HUES48 (cell line): ENCODE data around the gene TECPR2.

Experiments
- H3K27ac ChIP-seq: one replicate; pipeline ENCODE4 v1.7.0; 2013; ENCODE audit warnings: low read depth, low read length, inconsistent platforms
- H3K27me3 ChIP-seq: 2 replicates; pipeline ENCODE4 v1.6.1; 2013; ENCODE audit warnings: mild to moderate bottlenecking, low read length; ENCODE audit not compliant: control insufficient read depth, insufficient read depth
- H3K36me3 ChIP-seq: 2 replicates; pipeline ENCODE4 v1.6.1; 2013; ENCODE audit warnings: low read length; ENCODE audit not compliant: control insufficient read depth, insufficient read depth
- H3K4me1 ChIP-seq: 2 replicates; pipeline ENCODE4 v1.6.1; 2013; ENCODE audit warnings: mild to moderate bottlenecking, low read length; ENCODE audit not compliant: control insufficient read depth, insufficient read depth
- H3K4me3 ChIP-seq: 2 replicates; pipeline ENCODE4 v1.5.1; 2013; ENCODE audit warnings: mild to moderate bottlenecking, low read depth, low read length
- H3K9ac ChIP-seq: 2 replicates; pipeline ENCODE4 v1.6.1; 2013; ENCODE audit warnings: mild to moderate bottlenecking, low read depth, low read length, moderate library complexity
- H3K9me3 ChIP-seq: 2 replicates; pipeline ENCODE4 v1.6.1; 2013; ENCODE audit warnings: low read length; ENCODE audit not compliant: control insufficient read depth, insufficient read depth

The TECPR2 gene

DNA sequence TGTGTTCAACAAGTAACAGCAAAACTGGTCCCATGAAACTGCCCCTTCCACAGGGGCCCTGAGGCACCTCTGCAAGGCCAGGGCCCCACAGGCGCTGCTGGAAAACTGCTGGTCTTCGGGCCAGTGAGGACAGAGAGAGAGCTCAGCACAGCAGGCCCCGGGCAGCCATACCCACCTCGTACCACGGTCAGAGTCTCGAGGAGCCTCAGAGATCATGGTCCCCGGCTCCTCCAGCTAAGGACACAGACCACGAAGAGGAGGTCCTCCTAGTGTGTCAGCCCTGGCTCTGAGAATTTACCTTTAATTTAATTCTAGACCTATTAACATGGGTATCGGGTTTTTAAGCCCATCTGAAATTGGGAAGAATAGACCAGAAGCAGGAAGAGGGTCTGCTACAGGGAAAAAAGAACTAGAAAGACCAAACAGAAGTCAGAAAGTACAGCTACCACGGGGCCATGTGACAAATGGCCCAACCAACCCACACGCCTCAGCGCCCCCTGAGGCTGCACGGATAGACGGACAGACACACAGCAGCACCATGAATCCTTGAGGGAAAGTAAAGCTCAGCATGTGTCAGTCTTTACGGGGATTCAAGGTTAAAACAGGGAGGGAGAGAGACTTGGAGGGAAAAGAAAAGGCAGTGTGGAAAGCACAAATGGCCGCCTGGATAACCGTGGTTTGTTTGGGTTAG lies 123.9 kb downstream of the TECPR2 start:
- no peak overlapping the region for H3K27ac ChIP-seq
- H3K4me3 ChIP-seq: no peak overlapping the region
- no peaks in the 10 kb centered on the region for H3K36me3 ChIP-seq
- no peaks in the 10 kb centered on the region for H3K4me1 ChIP-seq
- no peaks in the 10 kb centered on the region for H3K27me3 ChIP-seq
- no peaks in the 10 kb centered on the region for H3K9me3 ChIP-seq
- no peak overlapping the region for H3K9ac ChIP-seq

DNA sequence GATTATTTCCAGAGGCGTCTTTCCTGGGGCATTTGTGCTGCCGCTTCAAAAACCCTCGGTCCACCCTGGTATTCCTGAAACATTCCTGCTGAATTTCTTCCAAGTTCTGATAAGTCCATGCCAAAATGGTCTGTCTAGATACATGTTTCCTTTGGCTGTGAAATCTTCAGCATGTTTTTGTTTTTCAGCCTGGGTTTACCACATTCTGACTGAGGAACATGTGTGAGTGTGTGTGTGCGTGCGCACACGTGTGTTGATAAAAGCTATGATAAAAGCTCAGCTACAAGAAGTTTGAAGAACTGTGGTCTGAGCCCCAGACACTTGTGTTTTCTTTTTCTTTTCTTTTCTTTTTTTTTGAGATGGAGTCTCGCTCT lies 124.5 kb downstream of the TECPR2 start:
- Histone ChIP-seq H3K36me3 (no peaks in the 10 kb centered on the region), H3K4me1 (no peaks in the 10 kb centered on the region), H3K9me3 (no peaks in the 10 kb centered on the region), H3K4me3 (no peak overlapping the region), H3K27me3 (no peaks in the 10 kb centered on the region), H3K27ac (no peak overlapping the region), H3K9ac (no peak overlapping the region)

DNA sequence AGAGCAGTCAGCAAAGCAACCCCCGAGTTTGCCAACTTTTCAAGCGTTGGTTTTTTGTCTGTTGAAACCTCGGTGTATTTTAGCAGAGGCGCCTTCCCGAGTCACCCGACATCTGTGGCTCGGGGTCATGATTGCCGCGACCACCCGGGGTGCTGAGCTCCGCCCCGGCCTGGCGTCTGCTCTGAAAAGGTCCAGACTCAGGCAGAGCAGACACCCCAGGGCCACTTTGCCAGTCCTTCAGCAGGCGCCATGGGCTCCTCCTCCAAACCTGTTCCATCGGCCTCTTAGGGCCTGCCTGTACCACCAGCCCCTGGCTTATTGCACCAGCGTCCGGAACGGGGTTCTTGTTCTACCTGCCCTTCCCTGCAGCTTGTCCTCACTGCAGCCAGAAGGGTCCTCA lies 127.7 kb downstream of the TECPR2 start:
- H3K27me3 ChIP-seq: no peaks in the 10 kb centered on the region
- H3K9ac ChIP-seq: no peak overlapping the region
- no peaks in the 10 kb centered on the region for H3K36me3 ChIP-seq
- H3K9me3 ChIP-seq: no peaks in the 10 kb centered on the region
- H3K4me1 ChIP-seq: no peaks in the 10 kb centered on the region
- H3K4me3 ChIP-seq: no peak overlapping the region
- no peak overlapping the region for H3K27ac ChIP-seq

DNA sequence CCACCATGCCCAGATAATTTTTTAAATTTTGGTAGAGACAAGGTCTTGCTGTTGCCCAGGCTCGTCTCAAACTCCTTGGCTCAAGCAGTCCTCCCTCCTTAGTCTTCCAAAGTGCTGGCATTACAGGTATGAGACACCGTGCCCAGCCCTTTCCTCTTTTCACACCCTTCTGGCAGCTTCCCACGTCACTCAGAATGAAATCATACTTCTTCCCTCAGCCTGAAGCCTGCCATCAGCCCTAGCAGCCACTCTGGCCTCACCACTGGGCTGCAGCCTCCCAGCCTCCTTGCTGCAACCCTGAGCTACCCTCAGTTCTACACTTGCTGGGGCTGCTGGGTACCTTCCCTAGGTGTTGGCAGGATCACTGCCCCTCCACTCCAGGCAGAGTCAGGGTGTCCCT lies 128.6 kb downstream of the TECPR2 start:
- Histone ChIP-seq H3K4me1 (no peaks in the 10 kb centered on the region), H3K9me3 (no peaks in the 10 kb centered on the region), H3K36me3 (no peaks in the 10 kb centered on the region), H3K9ac (no peak overlapping the region), H3K27ac (no peak overlapping the region), H3K4me3 (no peak overlapping the region), H3K27me3 (no peaks in the 10 kb centered on the region)

DNA sequence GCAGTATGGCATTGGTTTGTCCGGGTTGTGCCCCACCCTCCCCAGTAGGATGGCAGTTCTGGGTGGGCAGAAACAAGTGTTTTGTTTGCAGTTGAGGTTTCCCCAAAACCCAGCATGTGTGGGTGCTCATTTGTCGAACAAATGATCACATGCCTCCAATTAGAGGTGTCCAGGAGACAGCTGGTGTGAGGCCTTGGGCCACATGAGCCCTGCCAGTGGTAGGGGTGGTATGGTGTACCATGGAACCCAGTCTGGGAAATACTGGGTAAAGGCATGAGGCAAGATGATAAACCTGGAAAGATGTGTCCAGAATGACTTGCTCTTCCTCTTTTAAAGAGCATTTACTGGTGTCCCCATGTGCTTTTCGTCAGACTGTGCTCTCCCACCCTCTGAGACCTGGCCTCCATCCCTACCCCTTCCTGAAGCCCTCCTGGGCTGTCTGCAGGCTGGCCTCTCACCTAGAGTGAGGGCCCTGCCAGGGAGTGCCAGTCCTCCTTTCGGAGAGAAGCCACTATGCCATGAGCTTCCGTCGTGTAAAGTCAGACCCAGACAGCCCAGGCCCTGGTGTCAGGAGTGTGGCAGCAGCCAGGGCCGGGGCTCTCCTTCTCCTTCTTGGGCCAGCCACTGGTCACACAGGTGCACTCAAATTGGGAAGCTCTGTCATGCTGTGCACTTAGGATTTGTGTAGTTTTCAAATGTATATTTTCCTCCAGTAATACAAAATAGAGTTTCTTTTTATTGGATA lies 129.2 kb downstream of the TECPR2 start:
- H3K36me3 ChIP-seq: no peaks in the 10 kb centered on the region
- no peak overlapping the region for H3K9ac ChIP-seq
- no peaks in the 10 kb centered on the region for H3K27me3 ChIP-seq
- no peaks in the 10 kb centered on the region for H3K9me3 ChIP-seq
- H3K4me1 ChIP-seq: no peaks in the 10 kb centered on the region
- H3K27ac ChIP-seq: no peak overlapping the region
- no peak overlapping the region for H3K4me3 ChIP-seq

DNA sequence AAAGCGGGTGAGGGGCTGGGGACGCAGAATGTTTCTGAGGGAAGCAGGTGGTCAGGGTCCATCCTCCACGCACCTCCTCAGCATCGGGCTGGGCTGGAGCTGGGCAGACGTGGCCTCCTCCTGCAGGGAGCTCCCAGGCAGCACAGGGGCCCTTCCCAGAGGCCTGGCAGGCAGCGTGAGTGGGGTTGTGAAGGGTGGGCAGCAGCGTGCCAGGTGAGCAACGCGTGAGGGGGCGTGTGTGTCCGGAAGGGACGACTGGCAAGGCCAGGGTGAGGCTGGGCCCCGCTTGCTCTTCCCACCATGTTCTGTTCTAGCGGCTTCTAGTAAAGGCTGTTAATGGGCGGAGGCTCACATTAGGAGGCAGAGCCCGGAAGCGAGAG lies 129.8 kb downstream of the TECPR2 start:
- no peak overlapping the region for H3K4me3 ChIP-seq
- H3K36me3 ChIP-seq: 0 out of 2 replicates have a peak, but pooled peaks cover 3% of the 10 kb centered on the region
- no peaks in the 10 kb centered on the region for H3K4me1 ChIP-seq
- H3K27me3 ChIP-seq: no peaks in the 10 kb centered on the region
- no peak overlapping the region for H3K27ac ChIP-seq
- H3K9ac ChIP-seq: no peak overlapping the region
- H3K9me3 ChIP-seq: no peaks in the 10 kb centered on the region

DNA sequence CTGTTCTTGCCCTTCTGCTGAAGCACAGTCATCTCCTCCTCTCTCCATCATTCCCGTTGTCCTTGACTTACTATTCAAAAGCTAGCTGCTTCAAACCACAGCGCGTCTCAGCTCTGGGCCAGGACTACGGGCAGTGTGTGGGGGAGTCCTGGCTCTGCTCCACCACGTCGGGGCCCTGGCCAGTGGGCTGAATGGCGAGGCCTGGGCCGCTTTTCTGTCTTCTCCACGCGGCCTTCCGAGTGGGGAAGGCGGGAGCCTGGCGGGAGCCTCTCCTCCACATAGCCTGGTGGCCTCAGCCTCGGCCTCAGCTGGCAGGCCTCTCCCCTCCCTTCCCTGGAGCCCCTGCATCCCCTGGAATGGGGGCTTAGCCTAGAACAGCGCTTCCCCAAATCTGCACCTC lies 130.4 kb downstream of the TECPR2 start:
- Histone ChIP-seq H3K27ac (no peak overlapping the region), H3K9ac (no peak overlapping the region), H3K9me3 (no peaks in the 10 kb centered on the region), H3K36me3 (0 out of 2 replicates have a peak, but pooled peaks cover 3% of the 10 kb centered on the region), H3K4me1 (no peaks in the 10 kb centered on the region), H3K27me3 (no peaks in the 10 kb centered on the region), H3K4me3 (no peak overlapping the region)

DNA sequence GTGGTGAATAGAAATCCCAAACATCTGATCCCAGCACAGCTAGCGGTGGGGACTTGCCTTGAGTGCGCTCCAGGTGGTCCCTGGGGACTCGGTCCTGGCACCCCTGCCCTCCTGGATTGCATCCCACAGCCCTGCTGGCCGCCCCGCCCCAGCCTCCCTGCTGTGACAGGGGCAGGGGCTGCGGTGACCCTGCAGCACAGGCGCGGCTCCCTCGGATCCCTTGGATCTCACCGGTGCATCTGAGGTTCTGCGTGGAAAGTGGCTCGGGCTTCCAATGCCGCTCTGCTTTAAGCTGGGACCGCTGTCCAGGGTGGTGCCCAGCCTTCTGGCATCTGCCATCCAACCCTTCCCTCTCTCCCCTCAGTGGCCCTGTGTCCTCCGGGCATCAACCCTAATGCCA lies 130.8 kb downstream of the TECPR2 start:
- H3K9ac ChIP-seq: no peak overlapping the region
- H3K4me3 ChIP-seq: no peak overlapping the region
- no peaks in the 10 kb centered on the region for H3K4me1 ChIP-seq
- H3K27ac ChIP-seq: no peak overlapping the region
- no peaks in the 10 kb centered on the region for H3K27me3 ChIP-seq
- peaks cover 7% of the 10 kb centered on the region for H3K36me3 ChIP-seq
- no peaks in the 10 kb centered on the region for H3K9me3 ChIP-seq

DNA sequence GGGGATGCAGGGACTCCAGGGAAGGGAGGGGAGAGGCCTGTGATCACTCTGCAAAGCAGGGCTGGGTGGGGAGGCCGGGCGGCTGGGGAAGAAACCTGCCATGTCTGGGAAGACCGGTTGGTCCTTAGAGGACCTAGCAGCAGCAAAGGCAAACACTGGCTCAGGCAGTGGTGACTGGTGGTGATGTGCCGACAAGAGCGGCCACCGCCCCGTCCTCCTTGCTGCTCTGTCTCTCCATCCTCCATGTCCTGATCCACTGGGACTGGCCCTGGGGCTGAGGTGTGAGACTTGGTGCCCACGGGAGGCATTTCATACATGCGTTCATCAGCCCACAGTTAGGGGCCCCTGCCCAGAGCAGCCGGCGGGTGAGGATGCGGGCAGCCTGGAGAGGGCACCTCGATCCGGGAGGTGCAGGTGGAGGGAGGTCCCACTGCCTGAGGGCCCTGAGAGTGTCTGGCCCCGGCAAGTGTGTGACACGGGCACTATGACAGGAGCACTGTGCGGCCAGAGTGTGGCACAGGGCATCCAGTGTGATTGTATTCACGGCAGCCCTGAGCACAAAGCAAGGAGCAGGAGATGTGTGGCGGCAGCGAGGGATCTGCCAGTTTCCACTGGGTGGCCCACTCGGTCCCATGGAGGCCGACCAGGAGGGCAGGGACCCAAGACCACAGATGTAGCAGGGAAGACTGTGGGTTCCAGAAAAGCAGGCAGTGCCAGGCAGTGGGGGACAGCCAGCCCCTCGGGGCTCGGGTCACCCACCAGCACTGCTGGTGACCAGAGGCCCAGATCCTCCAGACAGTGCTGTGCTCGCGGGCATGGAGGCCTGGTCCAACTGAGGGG lies 133.0 kb downstream of the TECPR2 start:
- no peak overlapping the region for H3K4me3 ChIP-seq
- no peaks in the 10 kb centered on the region for H3K4me1 ChIP-seq
- no peak overlapping the region for H3K9ac ChIP-seq
- no peaks in the 10 kb centered on the region for H3K9me3 ChIP-seq
- H3K27me3 ChIP-seq: no peaks in the 10 kb centered on the region
- no peak overlapping the region for H3K27ac ChIP-seq
- H3K36me3 ChIP-seq: peaks cover 11% of the 10 kb centered on the region

DNA sequence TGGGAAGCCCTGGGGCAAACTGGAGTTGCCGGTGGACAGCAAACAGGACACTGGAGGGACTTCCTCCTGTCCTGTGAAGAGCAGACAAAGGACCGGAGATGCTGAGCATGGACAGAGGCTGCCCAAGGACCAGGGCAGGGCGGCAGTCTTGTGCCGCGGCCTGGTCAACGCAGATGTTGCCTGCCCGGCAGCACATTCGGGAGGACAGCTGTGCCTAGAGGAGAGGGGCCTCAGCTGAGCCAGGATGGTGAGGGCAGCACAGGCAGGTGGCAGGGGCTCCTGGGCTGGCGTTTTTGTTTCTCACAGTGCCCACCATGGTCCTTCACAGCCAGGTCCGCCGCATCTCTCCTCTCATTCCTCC lies 133.6 kb downstream of the TECPR2 start:
- H3K27ac ChIP-seq: no peak overlapping the region
- H3K4me1 ChIP-seq: no peaks in the 10 kb centered on the region
- H3K9ac ChIP-seq: no peak overlapping the region

More for the DNA sequence above, 133.6 kb downstream of the TECPR2 start:
- peaks cover 11% of the 10 kb centered on the region for H3K36me3 ChIP-seq
- no peak overlapping the region for H3K4me3 ChIP-seq
- H3K9me3 ChIP-seq: no peaks in the 10 kb centered on the region
- no peaks in the 10 kb centered on the region for H3K27me3 ChIP-seq
